Measurements from ENCODE around the gene HRG. TPM values are rescaled to one million over a fixed set of nuclear protein-coding genes. Genes with fewer than 3 reads are reported as not detected.

Gene HRG
- total RNA-seq, 1 experiment from 2014 or later, result not detected

- Histone ChIP-seq H4K91ac (ENCODE audit: insufficient read length, low read depth, low read length) (no peak overlapping the region), H3K18ac (ENCODE audit: insufficient read length, low read depth, low read length) (no peak overlapping the region), H2BK5ac (ENCODE audit: insufficient read length, low read length) (no peak overlapping the region), H3K27me3 (ENCODE audit: insufficient read depth, low read length) (no peaks in the 10 kb centered on the region), H3K23me2 (ENCODE audit: insufficient read length, low read depth, low read length, poor library complexity, severe bottlenecking) (no peaks in the 10 kb centered on the region), H3K9me3 (ENCODE audit: control insufficient read depth, low read depth, low read length) (no peaks in the 10 kb centered on the region), H2BK120ac (ENCODE audit: low read depth, low read length, poor library complexity, severe bottlenecking) (no peak overlapping the region), H2BK15ac (ENCODE audit: low read depth, low read length) (no peak overlapping the region), H3K4me1 (ENCODE audit: insufficient read depth, low read length) (no peaks in the 10 kb centered on the region), H3T11ph (ENCODE audit: low read length) (no peak overlapping the region), H3K23ac (ENCODE audit: insufficient read length, low read depth, low read length) (no peak overlapping the region), H3K4me2 (ENCODE audit: insufficient read depth, insufficient read length, low read length) (no peak overlapping the region), H2AFZ (ENCODE audit: low read length) (no peak overlapping the region), H3K14ac (ENCODE audit: insufficient read depth, low read length) (no peak overlapping the region), H3K79me2 (ENCODE audit: insufficient read depth, low read length) (no peaks in the 10 kb centered on the region), H3K9ac (ENCODE audit: extremely low read depth, insufficient read length, low read length) (no peak overlapping the region), H2BK20ac (ENCODE audit: low read depth, low read length, poor library complexity, severe bottlenecking) (no peak overlapping the region), H4K8ac (replicated peaks; ENCODE audit: insufficient read length, low read depth, low read length) (no peak overlapping the region), H3K56ac (ENCODE audit: insufficient read length, low read depth, low read length) (no peak overlapping the region), H4K20me1 (ENCODE audit: control insufficient read depth, insufficient read depth, insufficient read length) (no peaks in the 10 kb centered on the region), H2BK12ac (ENCODE audit: insufficient read length, low read depth, low read length) (no peak overlapping the region), H4K5ac (ENCODE audit: insufficient read length, low read depth, low read length) (no peak overlapping the region), H3K27ac (ENCODE audit: insufficient read length, low read depth, low read length) (no peak overlapping the region), H3K79me1 (ENCODE audit: insufficient read depth, low read depth, low read length, poor library complexity, severe bottlenecking) (no peaks in the 10 kb centered on the region), H2AK5ac (ENCODE audit: insufficient read length, low read length) (no peak overlapping the region), H3K4ac (ENCODE audit: low read depth, low read length) (no peak overlapping the region)
- Mint-ChIP-seq H3K9me3 (peaks cover 2 to 3% of the 10 kb centered on the region in 2 experiments; a peak in 4 of 5 replicates), H3K4me3 (no peak overlapping the region), H3K27ac (no peak overlapping the region), H3K36me3 (ENCODE audit: insufficient read depth in 1 of 3, low read depth in 3 of 3) (peaks cover 0 to 4% (median 0%) of the 10 kb centered on the region in 3 experiments; a peak in 1 of 7 replicates), H3K27me3 (ENCODE audit: low read depth) (peaks cover 3% of the 10 kb centered on the region; the same call in 1 of the 2 replicates), H3K4me1 (peaks cover 11 to 16% of the 10 kb centered on the region in 2 experiments)
- no peak for TF ChIP-seq CTCF (conservative IDR thresholded peaks at IDR 0.05)
- no CpG with 5 or more reads among the region's 3 CpGs for WGBS (ENCODE audit: extremely low coverage, insufficient read length, low lambda C conversion rate)
- no peak for DNase-seq
Measured at GRCh38 chr3:186651678-186652215, 14.1 kb upstream of the HRG start.

Data from H9 (cell line).